Hepatocyte (in vitro differentiated cells): ENCODE results near the gene HTR1E.

Experiments
- CTCF ChIP-seq: fragments of 200-600 bp; sonication (generic); IDR thresholded peaks from 2 replicates; pipeline ENCODE4 v1.5.1; 2016; ENCODE audit warnings: antibody characterized with exemption, mild to moderate bottlenecking; ENCODE audit not compliant: poor library complexity
- EZH2 ChIP-seq: fragments of 200-600 bp; sonication (generic); IDR thresholded peaks from 2 replicates; pipeline ENCODE4 v1.6.1; 2016; ENCODE audit warnings: antibody characterized with exemption, mild to moderate bottlenecking, borderline replicate concordance

GRCh38 chr6:86969573-86969972 is 32.2 kb downstream of the HTR1E start:
- TF ChIP-seq CTCF (no peak), EZH2 (no peak)
